ENCODE data around the gene TMEM191B. TPM values are rescaled to one million over a fixed set of nuclear protein-coding genes. Genes with fewer than 3 reads are reported as not detected.
A peak's percentile ranks its signal among the peaks of the same experiment; 100 is the strongest.
"Not testable (repeated sequence)": the region's sequence is repeated elsewhere in the genome, so short reads cannot be mapped to it uniquely, and the experiment has no call there.

Gene TMEM191B
- total RNA-seq (1 to 10 TPM in 1 of 2 donors, not detected in 1; 4.8 TPM), total RNA-seq (0 to 2.6 reads per million in 2 donors)

GRCh38 chr22:18527752-18528596 is at the start of gene TMEM191B:
TMEM191B (plus strand) TSS chr22:18527802; CDS start chr22:18527981, 179 bp downstream.
- H3K9me3 ChIP-seq (ENCODE audit: control insufficient read depth, low read length, poor library complexity, severe bottlenecking); H3K4me1 Mint-ChIP-seq; H3K27me3 Mint-ChIP-seq; H3K4me3 Mint-ChIP-seq; H3K36me3 Mint-ChIP-seq (ENCODE audit: low read depth); H3K27ac Mint-ChIP-seq; DNase-seq: not testable (repeated sequence)
- ATAC-seq, result peak; percentile 14

GRCh38 chr22:18496227-18496626 is 31.4 kb upstream of the TMEM191B start:
- H3K27ac Mint-ChIP-seq; H3K4me3 Mint-ChIP-seq; H3K27me3 Mint-ChIP-seq; ATAC-seq; H3K36me3 Mint-ChIP-seq (ENCODE audit: low read depth); H3K4me1 Mint-ChIP-seq; DNase-seq; H3K9me3 ChIP-seq (ENCODE audit: control insufficient read depth, low read length, poor library complexity, severe bottlenecking): not testable (repeated sequence)

- H3K4me1 Mint-ChIP-seq; H3K36me3 Mint-ChIP-seq (ENCODE audit: low read depth); H3K27ac Mint-ChIP-seq; H3K9me3 ChIP-seq (ENCODE audit: control insufficient read depth, low read length, poor library complexity, severe bottlenecking); DNase-seq; ATAC-seq; H3K4me3 Mint-ChIP-seq; H3K27me3 Mint-ChIP-seq: not testable (repeated sequence)
Observed at GRCh38 chr22:18511327-18511726, 16.3 kb upstream of the TMEM191B start.

GRCh38 chr22:18512378-18512777 is 15.2 kb upstream of the TMEM191B start:
- not testable (repeated sequence) for H3K4me1 Mint-ChIP-seq; H3K27ac Mint-ChIP-seq; H3K36me3 Mint-ChIP-seq (ENCODE audit: low read depth); ATAC-seq; H3K27me3 Mint-ChIP-seq; DNase-seq; H3K9me3 ChIP-seq (ENCODE audit: control insufficient read depth, low read length, poor library complexity, severe bottlenecking); H3K4me3 Mint-ChIP-seq

- H3K27me3 Mint-ChIP-seq; H3K9me3 ChIP-seq (ENCODE audit: control insufficient read depth, low read length, poor library complexity, severe bottlenecking); H3K4me1 Mint-ChIP-seq; DNase-seq; H3K27ac Mint-ChIP-seq; H3K36me3 Mint-ChIP-seq (ENCODE audit: low read depth); H3K4me3 Mint-ChIP-seq; ATAC-seq: not testable (repeated sequence)
Observed at GRCh38 chr22:18513454-18513853, 14.1 kb upstream of the TMEM191B start.

GRCh38 chr22:18518061-18518460 is 9.5 kb upstream of the TMEM191B start, which contains the start of gene GGTLC3:
GGTLC3 (minus strand) TSS chr22:18518161; CDS start chr22:18517897, 264 bp downstream.
- not testable (repeated sequence) for H3K4me1 Mint-ChIP-seq; H3K9me3 ChIP-seq (ENCODE audit: control insufficient read depth, low read length, poor library complexity, severe bottlenecking); H3K36me3 Mint-ChIP-seq (ENCODE audit: low read depth); H3K27ac Mint-ChIP-seq; DNase-seq; ATAC-seq; H3K4me3 Mint-ChIP-seq; H3K27me3 Mint-ChIP-seq

GRCh38 chr22:18522762-18523161 is 4.8 kb upstream of the TMEM191B start:
- H3K4me3 Mint-ChIP-seq, result not testable (repeated sequence)

GRCh38 chr22:18523328-18523727 is 4.3 kb upstream of the TMEM191B start:
- not testable (repeated sequence) for H3K4me1 Mint-ChIP-seq; DNase-seq; H3K4me3 Mint-ChIP-seq; H3K36me3 Mint-ChIP-seq (ENCODE audit: low read depth); H3K27ac Mint-ChIP-seq; H3K9me3 ChIP-seq (ENCODE audit: control insufficient read depth, low read length, poor library complexity, severe bottlenecking); ATAC-seq; H3K27me3 Mint-ChIP-seq

More at GRCh38 chr22:18522762-18523161, 4.8 kb upstream of the TMEM191B start:
- not testable (repeated sequence) for H3K4me1 Mint-ChIP-seq; H3K27ac Mint-ChIP-seq; H3K27me3 Mint-ChIP-seq; ATAC-seq; H3K9me3 ChIP-seq (ENCODE audit: control insufficient read depth, low read length, poor library complexity, severe bottlenecking); DNase-seq; H3K36me3 Mint-ChIP-seq (ENCODE audit: low read depth)

- peak; percentile 65 to 88 (median 86) for DNase-seq
- H3K4me3 Mint-ChIP-seq, result peak overlapping the region; percentile 71
- not testable (repeated sequence) for H3K27me3 Mint-ChIP-seq; H3K4me1 Mint-ChIP-seq; H3K36me3 Mint-ChIP-seq (ENCODE audit: low read depth); H3K27ac Mint-ChIP-seq; H3K9me3 ChIP-seq (ENCODE audit: control insufficient read depth, low read length, poor library complexity, severe bottlenecking)
- ATAC-seq, result peak; percentile 81
Observed at GRCh38 chr22:18528597-18529415, 1.2 kb downstream of the TMEM191B start.

- H3K4me3 Mint-ChIP-seq, result peak overlapping the region; percentile 71
- not testable (repeated sequence) for DNase-seq; H3K27ac Mint-ChIP-seq; H3K4me1 Mint-ChIP-seq; H3K36me3 Mint-ChIP-seq (ENCODE audit: low read depth); H3K27me3 Mint-ChIP-seq; H3K9me3 ChIP-seq (ENCODE audit: control insufficient read depth, low read length, poor library complexity, severe bottlenecking)
- peak; percentile 3 for ATAC-seq
Observed at GRCh38 chr22:18529416-18530145, 2.0 kb downstream of the TMEM191B start.

- not testable (repeated sequence) for H3K27me3 Mint-ChIP-seq; ATAC-seq; DNase-seq; H3K9me3 ChIP-seq (ENCODE audit: control insufficient read depth, low read length, poor library complexity, severe bottlenecking); H3K4me1 Mint-ChIP-seq; H3K4me3 Mint-ChIP-seq; H3K36me3 Mint-ChIP-seq (ENCODE audit: low read depth); H3K27ac Mint-ChIP-seq
Observed at GRCh38 chr22:18533633-18534032, 6.0 kb downstream of the TMEM191B start.

- not testable (repeated sequence) for H3K4me1 Mint-ChIP-seq; H3K36me3 Mint-ChIP-seq (ENCODE audit: low read depth); H3K9me3 ChIP-seq (ENCODE audit: control insufficient read depth, low read length, poor library complexity, severe bottlenecking); DNase-seq; H3K27ac Mint-ChIP-seq; H3K27me3 Mint-ChIP-seq; ATAC-seq; H3K4me3 Mint-ChIP-seq
Observed at GRCh38 chr22:18534315-18534714, 6.7 kb downstream of the TMEM191B start.

- ATAC-seq, H3K4me1 Mint-ChIP-seq: not testable (repeated sequence)
Observed at GRCh38 chr22:18539994-18540393, 12.4 kb downstream of the TMEM191B start.

More at GRCh38 chr22:18539994-18540393, 12.4 kb downstream of the TMEM191B start:
- not testable (repeated sequence) for H3K27ac Mint-ChIP-seq; H3K9me3 ChIP-seq (ENCODE audit: control insufficient read depth, low read length, poor library complexity, severe bottlenecking); H3K4me3 Mint-ChIP-seq; H3K27me3 Mint-ChIP-seq; H3K36me3 Mint-ChIP-seq (ENCODE audit: low read depth); DNase-seq
